K562 (cell line): ENCODE measurements around the gene LAG3. TPM values are rescaled to one million over a fixed set of nuclear protein-coding genes. Genes with fewer than 3 reads are reported as not detected.
A peak's percentile ranks its signal among the peaks of the same experiment; 100 is the strongest.

Experiments used
- BACH1 ChIP-seq: fragments of 200-800 bp; sonication (Bioruptor generic); IDR thresholded peaks from 2 replicates; pipeline ENCODE4 v1.6.1; 2016; ENCODE audit warnings: missing genetic modification characterization, missing compliant biosample characterization
- BDP1 ChIP-seq: IDR thresholded peaks from 3 replicates; pipeline ENCODE4 v1.6.1; 2011; ENCODE audit not compliant: insufficient read length, insufficient read depth
- CHAMP1 ChIP-seq: fragments of 450-650 bp; IDR thresholded peaks from 2 replicates; pipeline ENCODE4 v1.6.1; 2016; ENCODE audit warnings: mild to moderate bottlenecking
- E2F4 ChIP-seq: sonication (generic); formaldehyde crosslinking; IDR thresholded peaks from 2 replicates; pipeline ENCODE4 v1.8.0; 2022; ENCODE audit warnings: mild to moderate bottlenecking, low read depth, missing genetic modification reagents
- ELK3 ChIP-seq: fragments of 450-650 bp; formaldehyde crosslinking; IDR thresholded peaks from 2 replicates; pipeline ENCODE4 v1.4.0; 2020; ENCODE audit warnings: mild to moderate bottlenecking
- ETV5 ChIP-seq: sonication (generic); formaldehyde crosslinking; IDR thresholded peaks from 2 replicates; pipeline ENCODE4 v1.4.0; 2020; ENCODE audit warnings: low read depth, mild to moderate bottlenecking, missing genetic modification reagents
- GTF2F1 ChIP-seq: IDR thresholded peaks from 2 replicates; pipeline ENCODE4 v1.6.1; 2011; ENCODE audit warnings: low read depth, low read length, improper control_type of control experiment
- HMBOX1 ChIP-seq: sonication (generic); IDR thresholded peaks from 2 replicates; pipeline ENCODE4 v1.6.1; 2016
- IRF2 ChIP-seq: sonication (generic); formaldehyde crosslinking; IDR thresholded peaks from 2 replicates; pipeline ENCODE4 v1.8.1; 2022; ENCODE audit warnings: mild to moderate bottlenecking, missing genetic modification reagents
- JUN ChIP-seq, 2 experiments: sonication (generic) in 1 of 2; formaldehyde crosslinking in 1 of 2; IDR thresholded peaks; 2 replicates each; pipeline versions ENCODE4 v1.6.1 to v1.8.0; 2012 to 2022; ENCODE audit warnings: borderline replicate concordance in 2 of 2, mild to moderate bottlenecking in 2 of 2, improper control_type of control experiment in 1 of 2, low read depth in 1 of 2, low read length in 1 of 2, missing genetic modification reagents in 1 of 2
- KDM1A ChIP-seq, 2 experiments: fragments of 450-650 bp; IDR thresholded peaks; 2 replicates each; pipeline ENCODE4 v1.6.1; 2016; ENCODE audit warnings: mild to moderate bottlenecking in 2 of 2
- KHSRP ChIP-seq: fragments of 450-650 bp; IDR thresholded peaks from 2 replicates; pipeline ENCODE4 v1.6.1; 2017
- KLF16 ChIP-seq: IDR thresholded peaks from 2 replicates; pipeline ENCODE4 v1.6.1; 2016; ENCODE audit warnings: antibody characterized with exemption
- MXD1 ChIP-seq: fragments of 250-450 bp; sonication (Bioruptor Pico); IDR thresholded peaks from 2 replicates; pipeline ENCODE4 v1.8.0; 2021; ENCODE audit warnings: borderline replicate concordance, mild to moderate bottlenecking, moderate library complexity; ENCODE audit not compliant: poor library complexity, severe bottlenecking
- SMARCA5 ChIP-seq: fragments of 450-650 bp; IDR thresholded peaks from 2 replicates; pipeline ENCODE4 v1.6.1; 2016
- SP2 ChIP-seq: IDR thresholded peaks from 2 replicates; pipeline ENCODE4 v1.6.1; 2011; ENCODE audit warnings: mild to moderate bottlenecking, low read depth, low read length, moderate library complexity; ENCODE audit not compliant: poor library complexity, severe bottlenecking; ENCODE audit errors: extremely low read depth
- THAP7 ChIP-seq: fragments of 250-450 bp; sonication (Bioruptor Pico); IDR thresholded peaks from 2 replicates; pipeline ENCODE4 v1.5.0; 2021
- U2AF2 ChIP-seq: fragments of 200-400 bp; formaldehyde crosslinking; optimal IDR thresholded peaks from 2 replicates; pipeline ENCODE3; 2017; ENCODE audit warnings: low read depth, mild to moderate bottlenecking, low read length
- WHSC1 ChIP-seq: IDR thresholded peaks from one replicate; pipeline ENCODE4 v1.6.1; 2012; ENCODE audit warnings: low read length, control low read depth, inconsistent platforms
- ZNF280A ChIP-seq: fragments of 450-650 bp; IDR thresholded peaks from 2 replicates; pipeline ENCODE4 v1.6.1; 2018; ENCODE audit warnings: mild to moderate bottlenecking, low read depth; ENCODE audit not compliant: partially characterized antibody
- polyA plus RNA-seq, 8 experiments: library from polyadenylated mRNA; depleted of rRNA in 4 of 8; stranded (reverse) in 5 of 8; unstranded in 3 of 8; fragments of >200 nt; fragmentation: Nextera tagmentation in 2 of 8; fragmentation: Illumina TruSeq in 1 of 8; extraction: Ambion mirVana in 2 of 8; extraction: Trizol in 1 of 8; gene quantifications; 2 replicates each; pipeline versions ENCODE4 v1.2.1 to v1.2.3, GENCODE V29; 2011 to 2014; ENCODE audit warnings: inconsistent platforms in 1 of 8, missing spikeins in 1 of 8
- total RNA-seq, 7 experiments: library from RNA; depleted of rRNA in 6 of 7; stranded (reverse); fragments of >200 nt in 6 of 7; fragmentation: Illumina TruSeq in 2 of 7; extraction: Trizol in 2 of 7; gene quantifications; 2 replicates each; pipeline versions ENCODE4 v1.2.1 to v1.2.3, GENCODE V29; 2011 to 2021; ENCODE audit warnings: low replicate concordance in 1 of 7

The LAG3 gene
- total and polyA plus RNA-seq, 9 of the 15 experiments (the other 6 are each of a cell fraction or from before 2014, with no cell fraction given): 0.07 to 0.66 (median 0.09) TPM; not detected in 1

- TF ChIP-seq E2F4 (no peak), ETV5 (no peak), KLF16 (peak; percentile 83), WHSC1 (no peak), BACH1 (tag) (no peak), JUN (IDR thresholded peaks at IDR 0.05; ENCODE audit: borderline replicate concordance, low read depth, low read length) (no peak), JUN (CRISPR knock-in tag; IDR thresholded peaks at IDR 0.05; ENCODE audit: borderline replicate concordance) (no peak), U2AF2 (no peak), GTF2F1 (no peak), ZNF280A (no peak), KDM1A (IDR thresholded peaks at IDR 0.05) (peak; percentile 97 to 98), SP2 (no peak), THAP7 (CRISPR knock-in tag) (no peak), CHAMP1 (peak; percentile 94), IRF2 (CRISPR knock-in tag) (no peak), KHSRP (peak; percentile 70), HMBOX1 (no peak), SMARCA5 (no peak), BDP1 (no peak), MXD1 (no peak), ELK3 (CRISPR knock-in tag) (no peak)
Measured at GRCh38 chr12:6765048-6765633, 7.2 kb upstream of the LAG3 start (continued).
